ENCODE measurements around the gene SPAM1. TPM values are rescaled to one million over a fixed set of nuclear protein-coding genes. Genes with fewer than 3 reads are reported as not detected.

Gene SPAM1
- total RNA-seq, 1 donor from 2014 or later, result not detected

GRCh38 chr7:123974326-123974908 is 49.4 kb downstream of the SPAM1 start:
- Mint-ChIP-seq H3K27ac (peak overlapping the region; percentile 21), H3K4me1 (peaks cover 10% of the 10 kb centered on the region), H3K4me3 (no peak overlapping the region), H3K9me3 (peaks cover 5% of the 10 kb centered on the region), H3K27me3 (ENCODE audit: low read depth) (no peaks in the 10 kb centered on the region), H3K36me3 (no peaks in the 10 kb centered on the region)
- no peak for DNase-seq (ENCODE audit: low spot score in 2 of 2, unreplicated experiment in 2 of 2)
- no peak for TF ChIP-seq CTCF (IDR thresholded peaks at IDR 0.05; ENCODE audit: unreplicated experiment)

- H3K4me3 Mint-ChIP-seq, result no peak overlapping the region
- no peak for TF ChIP-seq CTCF (IDR thresholded peaks at IDR 0.05; ENCODE audit: unreplicated experiment)
- DNase-seq (ENCODE audit: low spot score in 2 of 2, unreplicated experiment in 2 of 2), result no peak
- peaks cover 5% of the 10 kb centered on the region for H3K9me3 Mint-ChIP-seq
- peaks cover 10% of the 10 kb centered on the region for H3K4me1 Mint-ChIP-seq
- H3K36me3 Mint-ChIP-seq, result no peaks in the 10 kb centered on the region
- no peak overlapping the region for H3K27ac Mint-ChIP-seq
- no peaks in the 10 kb centered on the region for H3K27me3 Mint-ChIP-seq (ENCODE audit: low read depth)
Observed at GRCh38 chr7:123975084-123975483, 50.0 kb downstream of the SPAM1 start.

GRCh38 chr7:123977081-123977480 is 52.0 kb downstream of the SPAM1 start:
- no peak for TF ChIP-seq CTCF (IDR thresholded peaks at IDR 0.05; ENCODE audit: unreplicated experiment)
- peaks cover 10% of the 10 kb centered on the region for H3K4me1 Mint-ChIP-seq
- no peak for DNase-seq (ENCODE audit: low spot score in 2 of 2, unreplicated experiment in 2 of 2)
- H3K4me3 Mint-ChIP-seq, result no peak overlapping the region
- no peaks in the 10 kb centered on the region for H3K36me3 Mint-ChIP-seq
- peaks cover 6% of the 10 kb centered on the region for H3K9me3 Mint-ChIP-seq
- no peaks in the 10 kb centered on the region for H3K27me3 Mint-ChIP-seq (ENCODE audit: low read depth)
- H3K27ac Mint-ChIP-seq, result no peak overlapping the region

GRCh38 chr7:123979876-123980275 is 54.8 kb downstream of the SPAM1 start:
- no peaks in the 10 kb centered on the region for H3K27me3 Mint-ChIP-seq (ENCODE audit: low read depth)
- H3K36me3 Mint-ChIP-seq, result no peaks in the 10 kb centered on the region
- no peak for TF ChIP-seq CTCF (IDR thresholded peaks at IDR 0.05; ENCODE audit: unreplicated experiment)
- DNase-seq (ENCODE audit: low spot score in 2 of 2, unreplicated experiment in 2 of 2), result no peak
- H3K4me1 Mint-ChIP-seq, result peaks cover 4% of the 10 kb centered on the region
- no peak overlapping the region for H3K4me3 Mint-ChIP-seq
- peaks cover 14% of the 10 kb centered on the region for H3K9me3 Mint-ChIP-seq
- no peak overlapping the region for H3K27ac Mint-ChIP-seq

GRCh38 chr7:123987445-123987844 is 62.4 kb downstream of the SPAM1 start:
- TF ChIP-seq CTCF (IDR thresholded peaks at IDR 0.05; ENCODE audit: unreplicated experiment), result no peak
- no peak overlapping the region for H3K4me3 Mint-ChIP-seq
- peaks cover 2% of the 10 kb centered on the region for H3K4me1 Mint-ChIP-seq

More at GRCh38 chr7:123987445-123987844, 62.4 kb downstream of the SPAM1 start:
- DNase-seq (ENCODE audit: low spot score in 2 of 2, unreplicated experiment in 2 of 2), result no peak
- Mint-ChIP-seq H3K27me3 (ENCODE audit: low read depth) (no peaks in the 10 kb centered on the region), H3K36me3 (no peaks in the 10 kb centered on the region), H3K27ac (peak overlapping the region; percentile 6), H3K9me3 (peaks cover 15% of the 10 kb centered on the region)

Data from mesothelial cell of epicardium (in vitro differentiated cells).